ENCODE data around the gene HOXA10.

DNA sequence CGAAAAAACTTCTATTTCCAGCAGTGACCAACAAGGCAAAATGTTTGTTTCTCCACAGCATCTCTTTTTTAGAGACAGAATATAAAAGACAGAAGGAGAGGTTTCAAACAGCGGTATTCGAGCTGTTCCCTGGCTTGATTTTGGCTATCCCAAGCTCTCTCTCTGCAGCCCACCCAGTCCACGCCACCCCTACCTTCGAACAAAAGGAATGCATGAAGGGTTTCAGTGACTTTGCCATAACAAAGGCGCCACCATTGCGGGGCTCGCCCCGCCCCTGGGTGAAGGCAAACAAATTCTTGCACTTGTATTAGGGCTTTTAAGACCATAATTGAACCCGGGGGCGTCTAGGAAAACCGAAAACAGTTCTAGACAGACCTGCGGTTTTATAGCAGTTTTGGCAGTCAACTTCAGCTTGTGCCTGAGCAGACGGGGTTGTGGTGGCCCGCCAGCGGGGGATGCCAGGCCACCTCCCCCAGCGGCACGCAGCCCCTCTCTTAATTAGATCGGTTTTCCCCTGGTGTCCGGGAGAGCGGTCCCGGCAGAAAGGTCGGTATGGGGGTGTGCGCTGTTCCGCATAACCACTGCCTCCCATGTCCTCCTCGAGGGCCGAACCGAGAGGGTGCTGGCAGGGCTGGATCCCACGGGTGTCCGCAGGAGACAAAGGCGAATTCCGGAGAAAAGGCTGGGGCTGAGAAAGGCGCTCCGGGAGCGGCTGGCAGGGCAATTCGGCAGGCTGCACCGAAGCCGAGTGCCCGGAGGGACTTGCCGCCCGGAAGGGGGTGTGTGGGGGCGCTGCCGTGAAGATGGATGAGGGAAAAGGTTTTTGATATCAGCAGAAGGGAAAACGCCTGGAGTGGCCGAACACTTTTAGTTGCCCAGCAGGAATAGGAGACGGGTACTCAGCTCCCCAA is 13.6 kb upstream of the HOXA10 start:
- TF ChIP-seq, protein P1, sequence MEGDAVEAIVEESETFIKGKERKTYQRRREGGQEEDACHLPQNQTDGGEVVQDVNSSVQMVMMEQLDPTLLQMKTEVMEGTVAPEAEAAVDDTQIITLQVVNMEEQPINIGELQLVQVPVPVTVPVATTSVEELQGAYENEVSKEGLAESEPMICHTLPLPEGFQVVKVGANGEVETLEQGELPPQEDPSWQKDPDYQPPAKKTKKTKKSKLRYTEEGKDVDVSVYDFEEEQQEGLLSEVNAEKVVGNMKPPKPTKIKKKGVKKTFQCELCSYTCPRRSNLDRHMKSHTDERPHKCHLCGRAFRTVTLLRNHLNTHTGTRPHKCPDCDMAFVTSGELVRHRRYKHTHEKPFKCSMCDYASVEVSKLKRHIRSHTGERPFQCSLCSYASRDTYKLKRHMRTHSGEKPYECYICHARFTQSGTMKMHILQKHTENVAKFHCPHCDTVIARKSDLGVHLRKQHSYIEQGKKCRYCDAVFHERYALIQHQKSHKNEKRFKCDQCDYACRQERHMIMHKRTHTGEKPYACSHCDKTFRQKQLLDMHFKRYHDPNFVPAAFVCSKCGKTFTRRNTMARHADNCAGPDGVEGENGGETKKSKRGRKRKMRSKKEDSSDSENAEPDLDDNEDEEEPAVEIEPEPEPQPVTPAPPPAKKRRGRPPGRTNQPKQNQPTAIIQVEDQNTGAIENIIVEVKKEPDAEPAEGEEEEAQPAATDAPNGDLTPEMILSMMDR (IDR thresholded peaks at IDR 0.05), result no peak
- TF ChIP-seq POLR2A (IDR thresholded peaks at IDR 0.05) (no peak), POLR2AphosphoS5 (IDR thresholded peaks at IDR 0.05) (no peak)

All from breast epithelium (tissue), 3 donors.